K562 (cell line): ENCODE results near the gene CTSH. TPM values are rescaled to one million over a fixed set of nuclear protein-coding genes. Genes with fewer than 3 reads are reported as not detected.

Experiments
- CEBPG ChIP-seq, 3 experiments: fragments of 200-800 bp in 1 of 3; sonication (Bioruptor generic) in 1 of 3; sonication (generic) in 1 of 3; formaldehyde crosslinking in 1 of 3; IDR thresholded peaks in 2 of 3; conservative IDR thresholded peaks in 1 of 3; 2 replicates each; pipeline versions ENCODE4 v1.6.1 to v1.8.0; 2016 to 2022; ENCODE audit warnings: missing compliant biosample characterization in 2 of 3, missing genetic modification characterization in 2 of 3, mild to moderate bottlenecking in 1 of 3, missing genetic modification reagents in 1 of 3
- CHD7 ChIP-seq: fragments of 200-600 bp; sonication (generic); IDR thresholded peaks from one replicate; pipeline ENCODE4 v1.6.1; 2012; ENCODE audit warnings: mild to moderate bottlenecking, low read depth, low read length, inconsistent platforms
- FOXK2 ChIP-seq, 2 experiments: fragments of 450-650 bp; IDR thresholded peaks in 1 of 2; conservative IDR thresholded peaks in 1 of 2; 2 replicates each; pipeline ENCODE4 v1.6.1; 2016; ENCODE audit warnings: low read depth in 2 of 2, mild to moderate bottlenecking in 1 of 2
- GTF2E2 ChIP-seq: fragments of 200-800 bp; sonication (Bioruptor generic); IDR thresholded peaks from 2 replicates; pipeline ENCODE4 v1.6.1; 2016; ENCODE audit warnings: missing genetic modification characterization, missing compliant biosample characterization
- HOXB6 ChIP-seq: fragments of 250-450 bp; sonication (Bioruptor Pico); IDR thresholded peaks from 2 replicates; pipeline ENCODE4 v1.5.1; 2022; ENCODE audit warnings: mild to moderate bottlenecking, borderline replicate concordance
- NFIX ChIP-seq: fragments of 250-450 bp; sonication (Bioruptor Pico); IDR thresholded peaks from 2 replicates; pipeline ENCODE4 v1.4.0; 2020; ENCODE audit warnings: low read depth, mild to moderate bottlenecking, moderate library complexity
- NFRKB ChIP-seq: fragments of 450-650 bp; IDR thresholded peaks from 2 replicates; pipeline ENCODE4 v1.6.1; 2016; ENCODE audit warnings: low read depth
- NKRF ChIP-seq: fragments of 450-650 bp; IDR thresholded peaks from 2 replicates; pipeline ENCODE4 v1.6.1; 2016; ENCODE audit warnings: borderline replicate concordance
- PHTF2 ChIP-seq: fragments of 250-450 bp; sonication (Bioruptor Pico); IDR thresholded peaks from 2 replicates; pipeline ENCODE4 v1.5.0; 2021; ENCODE audit warnings: mild to moderate bottlenecking
- SPI1 ChIP-seq: IDR thresholded peaks from 2 replicates; pipeline ENCODE4 v1.6.1; 2011; ENCODE audit warnings: low read depth, low read length, control low read depth, borderline replicate concordance
- TAF15 ChIP-seq: fragments of 200-400 bp; formaldehyde crosslinking; IDR thresholded peaks from 2 replicates; pipeline ENCODE4 v1.6.1; 2017; ENCODE audit warnings: mild to moderate bottlenecking, low read depth, low read length, moderate library complexity
- ZNF224 ChIP-seq: sonication (generic); formaldehyde crosslinking; IDR thresholded peaks from 2 replicates; pipeline ENCODE4 v1.8.0; 2022; ENCODE audit warnings: mild to moderate bottlenecking, missing genetic modification reagents
- polyA plus RNA-seq, 8 experiments: library from polyadenylated mRNA; depleted of rRNA in 4 of 8; stranded (reverse) in 5 of 8; unstranded in 3 of 8; fragments of >200 nt; fragmentation: Nextera tagmentation in 2 of 8; fragmentation: Illumina TruSeq in 1 of 8; extraction: Ambion mirVana in 2 of 8; extraction: Trizol in 1 of 8; gene quantifications; 2 replicates each; pipeline versions ENCODE4 v1.2.1 to v1.2.3, GENCODE V29; 2011 to 2014; ENCODE audit warnings: inconsistent platforms in 1 of 8, missing spikeins in 1 of 8
- total RNA-seq, 7 experiments: library from RNA; depleted of rRNA in 6 of 7; stranded (reverse); fragments of >200 nt in 6 of 7; fragmentation: Illumina TruSeq in 2 of 7; extraction: Trizol in 2 of 7; gene quantifications; 2 replicates each; pipeline versions ENCODE4 v1.2.1 to v1.2.3, GENCODE V29; 2011 to 2021; ENCODE audit warnings: low replicate concordance in 1 of 7

The CTSH gene
- total and polyA plus RNA-seq, 9 of the 15 experiments (the other 6 are each of a cell fraction or from before 2014, with no cell fraction given): 15.0 to 462 (median 173) TPM

- peak; percentile 69 for TF ChIP-seq NKRF
- no peak for TF ChIP-seq FOXK2 (conservative IDR thresholded peaks at IDR 0.05 in 1 of 2, IDR thresholded peaks at IDR 0.05 in 1 of 2; ENCODE audit: low read depth in 2 of 2)
- TF ChIP-seq CEBPG (CRISPR knock-in tag; IDR thresholded peaks at IDR 0.05): no peak
- TF ChIP-seq CEBPG (tag; conservative IDR thresholded peaks at IDR 0.05 in 1 of 2, IDR thresholded peaks at IDR 0.05 in 1 of 2): no peak
- TF ChIP-seq GTF2E2 (tag): no peak
- TF ChIP-seq NFIX: no peak
- no peak for TF ChIP-seq PHTF2 (CRISPR knock-in tag)
- TF ChIP-seq SPI1: no peak
- TF ChIP-seq TAF15: no peak
- no peak for TF ChIP-seq HOXB6 (CRISPR knock-in tag)
- no peak for TF ChIP-seq ZNF224
- no peak for TF ChIP-seq CHD7
- TF ChIP-seq NFRKB: peak; percentile 99
These were observed 71.7 kb downstream of the CTSH start (continued) for GRCh38 chr15:78872972-78873792.
